AG04449 (cell line): Measurements from ENCODE around the gene MYRF.

Experiments used
- CTCF ChIA-PET: fragments of 350-600 bp; formaldehyde crosslinking; extraction: SDS; loops from one replicate; lab custom pipeline; 2021; ENCODE audit warnings: antibody characterized with exemption; lab: Yijun Ruan, JAX
- POLR2A ChIA-PET: fragments of 400-600, 350-600 bp; formaldehyde crosslinking; extraction: SDS; loops from one replicate; lab custom pipeline; 2020; ENCODE audit warnings: antibody characterized with exemption, inconsistent platforms; lab: Yijun Ruan, JAX
- DNase-seq: peaks from one replicate; pipeline ENCODE4 v3.0.0-alpha.2; 2010; ENCODE audit warnings: low read depth, low spot score
- H3K4me3 ChIP-seq: 2 replicates; pipeline ENCODE4 v1.5.1; 2011; ENCODE audit warnings: low read depth, mild to moderate bottlenecking, control low read depth, low read length
- CTCF ChIP-seq: IDR thresholded peaks from one replicate; pipeline ENCODE4 v1.5.1; 2011; ENCODE audit warnings: mild to moderate bottlenecking, moderate library complexity, low read length, control low read depth, inconsistent platforms; ENCODE audit not compliant: insufficient read depth; ENCODE audit errors: missing control alignments

MYRF gene

GRCh38 chr11:61775606-61776554 lies 23.4 kb downstream of the MYRF start:
- ChIA-PET CTCF (interaction anchor here (0.7 to 9.2 kb wide), 16 partner anchors 9 to 332 kb away, joined by 3 to 92 read pairs (median 6); partner anchors contain the start of genes FEN1, MYRF and TMEM258), POLR2A (no interaction called here)
- no peak for TF ChIP-seq CTCF
- H3K4me3 ChIP-seq = no peak overlapping the region
- DNase-seq = no peak

GRCh38 chr11:61776561-61777075 lies 24.2 kb downstream of the MYRF start:
- no peak overlapping the region for H3K4me3 ChIP-seq
- CTCF ChIA-PET = interaction anchor here (0.7 to 9.2 kb wide), 11 partner anchors 10 to 331 kb away, joined by 3 to 92 read pairs (median 5); partner anchors contain the start of genes FEN1, MYRF and TMEM258
- no peak for DNase-seq
- POLR2A ChIA-PET = no interaction called here
- TF ChIP-seq CTCF = peak; percentile 80

- DNase-seq = no peak
- POLR2A ChIA-PET = no interaction called here
These were observed 25.0 kb downstream of the MYRF start for GRCh38 chr11:61777234-61778090.

GRCh38 chr11:61778357-61778886 lies 26.0 kb downstream of the MYRF start:
- no peak for TF ChIP-seq CTCF
- POLR2A ChIA-PET = no interaction called here
- H3K4me3 ChIP-seq = no peak overlapping the region
- CTCF ChIA-PET = interaction anchor here (1.4 to 9.2 kb wide), 3 partner anchors 12 to 31 kb away, joined by 4 to 92 read pairs (median 21); partner anchors contain the start of genes FEN1 and TMEM258
- DNase-seq = no peak

More at GRCh38 chr11:61777234-61778090, 25.0 kb downstream of the MYRF start:
- TF ChIP-seq CTCF = no peak
- H3K4me3 ChIP-seq = no peak overlapping the region
- CTCF ChIA-PET = interaction anchor here (0.7 to 9.2 kb wide), 9 partner anchors 11 to 33 kb away, joined by 3 to 92 read pairs (median 9); partner anchors contain the start of genes FEN1 and TMEM258

GRCh38 chr11:61778920-61779650 lies 26.6 kb downstream of the MYRF start:
- CTCF ChIA-PET = interaction anchor here (1.4 to 9.2 kb wide), 3 partner anchors 11 to 31 kb away, joined by 4 to 92 read pairs (median 21); partner anchors contain the start of genes FEN1 and TMEM258
- TF ChIP-seq CTCF = no peak
- no peak for DNase-seq
- no peak overlapping the region for H3K4me3 ChIP-seq
- POLR2A ChIA-PET = no interaction called here
